GM18502 (cell line): ENCODE measurements around the gene PTF1A.
"Not testable (repeated sequence)": the region's sequence is repeated elsewhere in the genome, so short reads cannot be mapped to it uniquely, and the experiment has no call there.

Experiments
- ATAC-seq: cut with Tn5 transposase; IDR thresholded peaks from one replicate; pipeline ENCODE4 v1.9.1; 2021; ENCODE audit warnings: mild to moderate bottlenecking; ENCODE audit not compliant: unreplicated experiment, poor library complexity

PTF1A gene

DNA sequence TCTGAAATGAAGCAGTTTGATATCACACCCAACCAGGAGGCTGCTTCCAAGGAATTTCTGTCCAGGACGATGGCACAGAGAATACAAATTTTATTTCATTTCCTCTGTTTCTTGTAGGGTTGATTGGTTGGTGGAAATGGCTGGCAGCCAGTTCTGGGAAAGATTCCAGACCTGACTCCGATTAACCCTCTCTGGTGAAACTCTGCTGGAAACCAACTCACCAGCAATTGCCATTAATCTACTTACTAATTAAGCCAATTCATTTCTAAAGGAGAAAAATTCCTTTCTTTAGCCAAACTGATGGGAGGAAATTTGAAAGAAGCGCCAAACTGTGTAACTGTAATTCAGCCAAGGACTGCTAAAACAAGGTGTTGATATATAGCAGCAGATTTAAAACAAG, 10.7 kb downstream of the PTF1A start:
- ATAC-seq: no peak

DNA sequence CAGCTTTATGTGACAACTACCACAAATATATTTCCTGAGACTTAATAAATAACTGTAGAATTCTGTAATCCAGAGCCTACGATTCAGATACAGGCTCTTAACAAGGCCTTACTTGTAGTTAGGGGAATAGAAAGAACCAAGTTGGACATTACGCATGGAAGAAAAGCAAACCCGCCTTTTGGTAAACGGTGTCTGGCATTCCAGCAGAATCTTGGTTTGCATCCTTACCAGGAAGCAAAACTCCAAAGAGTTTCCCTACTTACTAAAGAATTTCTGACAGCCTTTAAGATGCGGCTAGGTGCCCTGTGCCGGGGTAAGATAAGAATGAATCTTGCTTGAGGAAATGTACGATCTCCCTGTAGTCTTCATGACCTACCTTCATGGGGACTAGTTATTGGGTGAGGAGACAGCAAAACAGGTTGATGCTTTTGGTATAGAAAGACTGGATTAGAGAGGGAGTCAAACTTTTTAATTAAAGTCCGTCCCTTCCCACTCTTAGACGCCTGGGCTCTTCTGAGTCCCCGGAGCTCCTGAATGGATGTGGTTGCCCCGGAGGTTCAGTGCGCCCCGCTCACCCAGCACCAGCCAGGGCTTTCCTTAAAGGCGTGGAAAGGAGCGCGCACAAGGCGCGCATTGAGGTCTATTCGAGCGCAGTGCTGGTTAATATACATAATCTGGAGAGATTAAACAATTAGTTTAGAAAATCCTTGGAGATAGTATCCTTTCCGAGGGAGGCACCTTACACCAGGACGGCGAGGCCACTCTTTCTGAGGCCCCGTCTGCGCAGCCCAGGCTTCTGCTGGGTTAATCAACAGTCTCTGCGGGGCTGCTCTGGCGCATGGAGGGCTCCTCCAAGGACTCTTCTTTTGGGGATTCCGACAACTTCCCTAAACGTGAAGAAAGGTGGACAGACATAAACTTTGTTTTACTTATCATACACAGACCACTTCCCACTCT, 11.5 kb downstream of the PTF1A start:
- no peak for ATAC-seq

DNA sequence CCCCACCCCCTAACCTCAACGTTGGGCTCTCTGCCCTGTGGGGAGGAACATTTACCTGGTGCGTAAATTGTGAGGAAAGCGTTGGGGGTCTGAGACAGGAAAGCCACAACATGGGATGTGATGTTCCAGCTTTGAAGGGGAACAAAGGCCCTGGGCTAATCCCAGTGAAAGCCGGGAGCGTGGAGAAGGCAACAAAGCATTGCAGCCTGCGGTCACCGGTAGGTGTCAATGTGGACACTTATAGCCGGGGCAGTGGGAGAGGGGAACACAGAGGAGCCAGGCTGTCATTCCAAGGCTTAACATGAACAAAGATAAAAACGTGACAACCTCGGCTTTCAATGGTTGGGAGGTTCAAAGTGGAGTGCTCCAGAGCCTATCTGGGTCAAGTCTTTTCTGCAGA, 12.7 kb downstream of the PTF1A start:
- ATAC-seq: no peak

DNA sequence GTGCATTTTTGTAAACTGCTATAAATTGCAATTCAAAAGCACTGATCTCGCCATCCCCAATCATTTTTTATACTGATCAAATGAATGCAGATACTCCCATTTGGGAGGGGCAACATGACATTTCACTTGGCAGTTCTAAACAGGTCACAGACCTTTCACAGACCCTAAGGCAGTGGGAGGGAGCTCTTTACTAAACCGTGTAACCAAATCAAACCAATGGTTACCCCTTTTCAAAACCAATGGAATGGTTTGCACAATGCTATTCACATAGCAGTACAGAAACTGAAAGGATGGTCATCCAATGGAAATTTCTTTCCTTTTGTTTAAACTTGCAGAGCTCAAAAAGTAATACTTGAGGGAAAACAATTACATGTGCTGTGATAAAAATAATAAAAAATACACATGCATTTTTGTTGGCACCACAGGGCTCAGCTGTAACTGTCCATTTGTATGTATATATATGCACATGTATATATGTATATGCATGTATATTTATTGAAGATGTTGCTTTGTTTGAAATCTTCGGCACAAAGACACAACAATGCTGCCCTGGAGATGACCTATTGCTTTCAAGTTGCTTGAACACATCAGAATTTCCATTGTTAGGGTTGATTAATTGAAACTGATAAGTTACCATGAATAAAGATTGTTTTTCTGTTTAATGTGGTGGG, 14.0 kb downstream of the PTF1A start:
- no peak for ATAC-seq

DNA sequence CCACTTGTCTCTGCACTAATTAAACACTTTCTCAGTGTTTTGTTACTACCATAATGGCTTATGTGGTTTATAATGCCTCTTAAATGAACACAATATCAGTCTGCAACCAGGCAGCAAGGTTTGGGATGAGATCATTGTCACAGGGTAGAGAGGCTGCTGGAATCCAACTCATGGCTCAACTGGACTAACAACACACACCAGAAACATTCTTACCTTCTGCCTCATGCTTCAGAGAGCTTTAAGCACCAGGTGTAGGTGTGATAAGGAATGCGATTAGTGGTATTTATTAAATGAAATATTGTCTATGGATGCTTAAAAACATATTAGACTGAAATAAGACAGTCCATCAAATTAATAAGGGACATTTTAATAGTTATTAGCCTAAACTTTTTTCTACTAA, 25.4 kb downstream of the PTF1A start:
- no peak for ATAC-seq

DNA sequence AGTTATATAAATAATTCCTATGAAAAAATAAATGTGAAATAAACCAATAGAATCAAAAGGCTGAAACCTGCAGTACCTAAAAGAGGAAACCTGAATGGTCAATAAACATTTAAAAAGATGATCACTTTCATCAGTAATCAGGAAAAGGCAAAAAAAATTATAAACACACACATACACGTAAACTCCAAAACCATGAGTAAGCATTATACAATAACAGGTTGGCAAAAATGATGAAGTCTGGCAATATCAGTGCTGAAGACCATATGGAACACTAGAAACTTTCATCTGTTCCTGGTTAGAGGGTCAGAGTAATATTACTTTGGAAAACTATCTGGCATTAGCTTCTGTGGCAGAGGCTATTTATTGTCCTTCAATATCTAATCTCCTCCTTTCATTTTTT, 38.5 kb downstream of the PTF1A start:
- no peak for ATAC-seq

DNA sequence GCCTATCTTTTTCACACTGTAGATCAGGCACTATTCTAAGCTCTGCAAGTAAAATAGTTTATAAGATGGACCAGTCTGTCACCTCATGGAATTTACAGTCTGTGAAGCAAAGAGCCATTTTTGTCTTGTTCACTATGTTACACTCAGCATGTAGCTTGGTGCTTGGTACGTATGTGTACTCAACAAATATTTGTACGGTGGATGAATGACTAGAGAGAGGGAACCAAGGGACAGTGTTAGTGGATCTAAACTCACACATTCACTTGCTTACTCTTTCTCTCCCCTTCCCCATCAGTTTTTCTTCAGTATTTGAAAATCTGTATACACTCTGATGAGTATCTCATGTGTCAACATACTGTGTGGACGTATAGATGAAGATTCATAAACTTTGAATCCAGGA, 45.9 kb downstream of the PTF1A start:
- ATAC-seq: no peak

DNA sequence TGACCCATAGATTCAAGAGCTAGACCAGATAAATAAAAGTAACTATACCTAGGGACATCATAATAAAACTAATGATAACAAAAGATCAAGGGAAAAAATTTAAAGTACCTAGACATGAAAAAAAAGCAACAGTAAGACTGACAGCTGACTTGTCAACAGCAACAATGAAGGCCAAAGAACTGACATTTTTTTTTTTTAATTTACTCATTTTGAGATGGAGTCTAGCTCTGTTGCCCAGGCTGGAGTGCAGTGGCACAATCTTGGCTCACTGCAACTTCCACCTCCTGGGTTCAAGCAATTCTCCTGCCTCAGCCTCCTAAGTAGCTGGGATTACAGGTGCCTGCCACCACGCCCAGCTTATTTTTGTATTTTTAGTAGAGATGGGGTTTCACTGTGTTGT, 49.7 kb downstream of the PTF1A start:
- not testable (repeated sequence) for ATAC-seq
